GM12878 (cell line): ENCODE measurements around the gene PTPRN2.

Source experiments
- ESRRA ChIP-seq: IDR thresholded peaks from 2 replicates; pipeline ENCODE4 v1.6.1; 2012; ENCODE audit warnings: mild to moderate bottlenecking, low read length, improper control_type of control experiment
- EZH2 ChIP-seq: IDR thresholded peaks from 2 replicates; pipeline ENCODE4 v1.6.1; 2012; ENCODE audit warnings: low read depth, mild to moderate bottlenecking, control low read depth, inconsistent platforms, low read length, borderline replicate concordance; ENCODE audit not compliant: control insufficient read depth
- FOXK2 ChIP-seq: fragments of 450-650 bp; IDR thresholded peaks from 2 replicates; pipeline ENCODE4 v1.6.1; 2017; ENCODE audit warnings: mild to moderate bottlenecking, moderate library complexity
- SIX5 ChIP-seq: IDR thresholded peaks from 2 replicates; pipeline ENCODE4 v1.6.1; 2011; ENCODE audit warnings: mild to moderate bottlenecking, low read depth, low read length, moderate library complexity; ENCODE audit not compliant: severe bottlenecking
- SRF ChIP-seq, 2 experiments: IDR thresholded peaks; 2 replicates each; pipeline ENCODE4 v1.6.1; 2011; ENCODE audit warnings: low read depth in 2 of 2, low read length in 2 of 2, mild to moderate bottlenecking in 1 of 2, moderate library complexity in 1 of 2
- TF ChIP-seq, protein P1 (sequence below), 3 experiments: IDR thresholded peaks in 2 of 3; conservative IDR thresholded peaks in 1 of 3; 2 replicates each; pipeline ENCODE4 v1.5.1; 2011; ENCODE audit warnings: low read depth in 3 of 3, low read length in 3 of 3, mild to moderate bottlenecking in 3 of 3, control low read depth in 2 of 3, moderate library complexity in 2 of 3, inconsistent platforms in 1 of 3, mixed read lengths in 1 of 3; ENCODE audit not compliant: control insufficient read depth in 2 of 3, insufficient read depth in 1 of 3; ENCODE audit errors: extremely low read depth in 1 of 3
- TF ChIP-seq, protein P2 (sequence below): IDR thresholded peaks from 2 replicates; pipeline ENCODE4 v1.6.1; 2012; ENCODE audit warnings: mild to moderate bottlenecking, low read depth, low read length

DNA sequence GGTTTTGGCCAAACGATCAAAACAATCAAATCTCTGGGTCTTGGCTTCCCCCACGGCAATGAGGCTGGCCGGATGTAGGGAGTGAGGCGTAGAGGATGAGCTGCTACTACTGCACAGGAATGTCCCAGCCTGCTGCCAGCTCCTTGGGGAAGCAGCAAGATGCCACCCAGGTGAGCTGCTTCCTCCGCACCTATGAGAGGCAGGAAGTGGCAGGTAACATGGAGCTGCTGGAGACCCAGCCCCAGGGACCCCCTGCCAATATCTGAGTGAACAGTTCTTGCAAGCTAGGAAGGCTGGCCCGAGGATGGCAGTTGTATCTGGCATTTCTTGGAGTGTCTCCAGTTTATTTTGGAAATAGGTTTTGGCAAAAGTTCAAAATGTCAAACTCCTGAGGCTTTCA, 837.3 kb downstream of the PTPRN2 start:
- TF ChIP-seq EZH2, result no peak
- no peak for TF ChIP-seq ESRRA
- TF ChIP-seq, protein P1, sequence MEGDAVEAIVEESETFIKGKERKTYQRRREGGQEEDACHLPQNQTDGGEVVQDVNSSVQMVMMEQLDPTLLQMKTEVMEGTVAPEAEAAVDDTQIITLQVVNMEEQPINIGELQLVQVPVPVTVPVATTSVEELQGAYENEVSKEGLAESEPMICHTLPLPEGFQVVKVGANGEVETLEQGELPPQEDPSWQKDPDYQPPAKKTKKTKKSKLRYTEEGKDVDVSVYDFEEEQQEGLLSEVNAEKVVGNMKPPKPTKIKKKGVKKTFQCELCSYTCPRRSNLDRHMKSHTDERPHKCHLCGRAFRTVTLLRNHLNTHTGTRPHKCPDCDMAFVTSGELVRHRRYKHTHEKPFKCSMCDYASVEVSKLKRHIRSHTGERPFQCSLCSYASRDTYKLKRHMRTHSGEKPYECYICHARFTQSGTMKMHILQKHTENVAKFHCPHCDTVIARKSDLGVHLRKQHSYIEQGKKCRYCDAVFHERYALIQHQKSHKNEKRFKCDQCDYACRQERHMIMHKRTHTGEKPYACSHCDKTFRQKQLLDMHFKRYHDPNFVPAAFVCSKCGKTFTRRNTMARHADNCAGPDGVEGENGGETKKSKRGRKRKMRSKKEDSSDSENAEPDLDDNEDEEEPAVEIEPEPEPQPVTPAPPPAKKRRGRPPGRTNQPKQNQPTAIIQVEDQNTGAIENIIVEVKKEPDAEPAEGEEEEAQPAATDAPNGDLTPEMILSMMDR (IDR thresholded peaks at IDR 0.05 in 2 of 3, conservative IDR thresholded peaks at IDR 0.05 in 1 of 3; ENCODE audit: control insufficient read depth in 2 of 3, extremely low read depth in 1 of 3, insufficient read depth in 1 of 3, low read depth in 3 of 3, low read length in 3 of 3), result no peak
- no peak for TF ChIP-seq SIX5
- TF ChIP-seq, protein P2, sequence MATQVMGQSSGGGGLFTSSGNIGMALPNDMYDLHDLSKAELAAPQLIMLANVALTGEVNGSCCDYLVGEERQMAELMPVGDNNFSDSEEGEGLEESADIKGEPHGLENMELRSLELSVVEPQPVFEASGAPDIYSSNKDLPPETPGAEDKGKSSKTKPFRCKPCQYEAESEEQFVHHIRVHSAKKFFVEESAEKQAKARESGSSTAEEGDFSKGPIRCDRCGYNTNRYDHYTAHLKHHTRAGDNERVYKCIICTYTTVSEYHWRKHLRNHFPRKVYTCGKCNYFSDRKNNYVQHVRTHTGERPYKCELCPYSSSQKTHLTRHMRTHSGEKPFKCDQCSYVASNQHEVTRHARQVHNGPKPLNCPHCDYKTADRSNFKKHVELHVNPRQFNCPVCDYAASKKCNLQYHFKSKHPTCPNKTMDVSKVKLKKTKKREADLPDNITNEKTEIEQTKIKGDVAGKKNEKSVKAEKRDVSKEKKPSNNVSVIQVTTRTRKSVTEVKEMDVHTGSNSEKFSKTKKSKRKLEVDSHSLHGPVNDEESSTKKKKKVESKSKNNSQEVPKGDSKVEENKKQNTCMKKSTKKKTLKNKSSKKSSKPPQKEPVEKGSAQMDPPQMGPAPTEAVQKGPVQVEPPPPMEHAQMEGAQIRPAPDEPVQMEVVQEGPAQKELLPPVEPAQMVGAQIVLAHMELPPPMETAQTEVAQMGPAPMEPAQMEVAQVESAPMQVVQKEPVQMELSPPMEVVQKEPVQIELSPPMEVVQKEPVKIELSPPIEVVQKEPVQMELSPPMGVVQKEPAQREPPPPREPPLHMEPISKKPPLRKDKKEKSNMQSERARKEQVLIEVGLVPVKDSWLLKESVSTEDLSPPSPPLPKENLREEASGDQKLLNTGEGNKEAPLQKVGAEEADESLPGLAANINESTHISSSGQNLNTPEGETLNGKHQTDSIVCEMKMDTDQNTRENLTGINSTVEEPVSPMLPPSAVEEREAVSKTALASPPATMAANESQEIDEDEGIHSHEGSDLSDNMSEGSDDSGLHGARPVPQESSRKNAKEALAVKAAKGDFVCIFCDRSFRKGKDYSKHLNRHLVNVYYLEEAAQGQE, result no peak
- no peak for TF ChIP-seq SRF (IDR thresholded peaks at IDR 0.05; ENCODE audit: low read depth in 2 of 2, low read length in 2 of 2)
- TF ChIP-seq FOXK2, result no peak
